Type B pancreatic cell (in vitro differentiated cells): ENCODE measurements around the gene MACROH2A2. TPM values are rescaled to one million over a fixed set of nuclear protein-coding genes. Genes with fewer than 3 reads are reported as not detected.

ENCODE experiments used
- DNase-seq: peaks from one replicate; pipeline ENCODE4 v3.0.0; 2021; ENCODE audit warnings: mixed read lengths; ENCODE audit not compliant: unreplicated experiment; ENCODE audit errors: extremely low spot score
- H3K27ac Mint-ChIP-seq: 2 replicates; pipeline ENCODE4 v1.8.0; 2021; ENCODE audit warnings: mild to moderate bottlenecking, mixed read lengths
- H3K27me3 Mint-ChIP-seq: 2 replicates; pipeline ENCODE4 v1.8.0; 2021; ENCODE audit warnings: mixed read lengths
- H3K36me3 Mint-ChIP-seq: 2 replicates; pipeline ENCODE4 v1.8.0; 2021; ENCODE audit warnings: mixed read lengths
- H3K4me1 Mint-ChIP-seq: one replicate; pipeline ENCODE4 v1.8.0; 2021; ENCODE audit warnings: mixed read lengths; ENCODE audit not compliant: unreplicated experiment
- H3K4me3 Mint-ChIP-seq: 2 replicates; pipeline ENCODE4 v1.8.0; 2021; ENCODE audit warnings: mild to moderate bottlenecking, mixed read lengths
- H3K9me3 Mint-ChIP-seq: 2 replicates; pipeline ENCODE4 v1.8.0; 2021; ENCODE audit warnings: mixed read lengths
- CTCF ChIP-seq: fragments of 200-600 bp; sonication (generic); conservative IDR thresholded peaks from 2 replicates; pipeline ENCODE4 v1.5.0; 2021; ENCODE audit warnings: antibody characterized with exemption, mild to moderate bottlenecking
- total RNA-seq: library from RNA; stranded (reverse); gene quantifications from 2 replicates; pipeline ENCODE4 v1.2.1, GENCODE V29; 2021; ENCODE audit warnings: low replicate concordance

MACROH2A2 gene
- total RNA-seq, 1 donor from 2014 or later = 117 TPM

GRCh38 chr10:70124918-70125317 is 72.3 kb downstream of the MACROH2A2 start:
- H3K4me3 Mint-ChIP-seq = no peak overlapping the region
- no peak overlapping the region for H3K27ac Mint-ChIP-seq
- no peak for DNase-seq
- no peaks in the 10 kb centered on the region for H3K4me1 Mint-ChIP-seq
- TF ChIP-seq CTCF = no peak
- H3K9me3 Mint-ChIP-seq = no peaks in the 10 kb centered on the region
- H3K27me3 Mint-ChIP-seq = no peaks in the 10 kb centered on the region
- H3K36me3 Mint-ChIP-seq = no peaks in the 10 kb centered on the region

- TF ChIP-seq CTCF = no peak
- no peak overlapping the region for H3K27ac Mint-ChIP-seq
- peaks cover 8% of the 10 kb centered on the region for H3K4me1 Mint-ChIP-seq
- no peaks in the 10 kb centered on the region for H3K9me3 Mint-ChIP-seq
- no peak overlapping the region for H3K4me3 Mint-ChIP-seq
- no peak for DNase-seq
- H3K36me3 Mint-ChIP-seq = no peaks in the 10 kb centered on the region
- no peaks in the 10 kb centered on the region for H3K27me3 Mint-ChIP-seq
Observed at GRCh38 chr10:70125918-70126552, 73.4 kb downstream of the MACROH2A2 start.

- Mint-ChIP-seq H3K4me1 (peaks cover 8% of the 10 kb centered on the region), H3K4me3 (no peak overlapping the region), H3K27ac (no peak overlapping the region), H3K9me3 (no peaks in the 10 kb centered on the region), H3K27me3 (peaks cover under 1% of the 10 kb centered on the region), H3K36me3 (no peaks in the 10 kb centered on the region)
- DNase-seq = no peak
- TF ChIP-seq CTCF = no peak
Observed at GRCh38 chr10:70126700-70127395, 74.2 kb downstream of the MACROH2A2 start.

GRCh38 chr10:70130878-70131559 is 78.4 kb downstream of the MACROH2A2 start:
- H3K4me1 Mint-ChIP-seq = peaks cover 15% of the 10 kb centered on the region
- peak overlapping the region; percentile 7 for H3K27ac Mint-ChIP-seq
- no peak for DNase-seq

GRCh38 chr10:70131560-70131937 is 78.9 kb downstream of the MACROH2A2 start:
- peak overlapping the region; percentile 91 for H3K4me3 Mint-ChIP-seq
- no peaks in the 10 kb centered on the region for H3K9me3 Mint-ChIP-seq
- TF ChIP-seq CTCF = no peak
- no peak for DNase-seq
- H3K36me3 Mint-ChIP-seq = peaks cover 6% of the 10 kb centered on the region
- peaks cover 15% of the 10 kb centered on the region for H3K4me1 Mint-ChIP-seq
- peaks cover 13% of the 10 kb centered on the region for H3K27me3 Mint-ChIP-seq
- H3K27ac Mint-ChIP-seq = no peak overlapping the region

More at GRCh38 chr10:70130878-70131559, 78.4 kb downstream of the MACROH2A2 start:
- H3K36me3 Mint-ChIP-seq = peaks cover 6% of the 10 kb centered on the region
- TF ChIP-seq CTCF = no peak
- peaks cover 13% of the 10 kb centered on the region for H3K27me3 Mint-ChIP-seq
- no peaks in the 10 kb centered on the region for H3K9me3 Mint-ChIP-seq
- peak overlapping the region; percentile 35 for H3K4me3 Mint-ChIP-seq
